Astrocyte of the spinal cord (primary cell): ENCODE results near the gene SHF.

Experiments used
- DNase-seq: peaks from one replicate; pipeline ENCODE4 v3.0.0; 2011; ENCODE audit warnings: low read depth, low spot score
- H3K4me3 ChIP-seq: 2 replicates; pipeline ENCODE4 v1.5.1; 2011; ENCODE audit warnings: low read depth, mild to moderate bottlenecking, low read length, moderate library complexity
- CTCF ChIP-seq: IDR thresholded peaks from 2 replicates; pipeline ENCODE4 v1.5.1; 2012; ENCODE audit warnings: low read depth, mild to moderate bottlenecking, low read length, inconsistent platforms
- in situ Hi-C: cut with HindIII; loops from 2 replicates; pipeline ENCODE4 v1.10.0; 2017; ENCODE audit warnings: low sequenced_read_pairs

SHF gene

GRCh38 chr15:45230245-45230965, 42.6 kb upstream of the SHF start:
- H3K4me3 ChIP-seq = no peak overlapping the region
- no peak for DNase-seq
- in situ Hi-C loops = no loop called here
- no peak for TF ChIP-seq CTCF

GRCh38 chr15:45228931-45229330, 41.2 kb upstream of the SHF start:
- no peak for TF ChIP-seq CTCF
- in situ Hi-C loops = no loop called here
- no peak for DNase-seq

GRCh38 chr15:45225506-45226273, 37.9 kb upstream of the SHF start:
- DNase-seq = no peak
- in situ Hi-C loops = no loop called here
- no peak overlapping the region for H3K4me3 ChIP-seq
- no peak for TF ChIP-seq CTCF

More at GRCh38 chr15:45228931-45229330, 41.2 kb upstream of the SHF start:
- no peak overlapping the region for H3K4me3 ChIP-seq

- no peak overlapping the region for H3K4me3 ChIP-seq
- no peak for TF ChIP-seq CTCF
- no peak for DNase-seq
- in situ Hi-C loops = no loop called here
Observed at GRCh38 chr15:45224621-45225217, 37.0 kb upstream of the SHF start.

GRCh38 chr15:45221967-45222366, 34.2 kb upstream of the SHF start:
- no peak for TF ChIP-seq CTCF
- no peak overlapping the region for H3K4me3 ChIP-seq
- in situ Hi-C loops = no loop called here
- DNase-seq = no peak

- H3K4me3 ChIP-seq = no peak overlapping the region
- in situ Hi-C loops = no loop called here
- no peak for DNase-seq
- no peak for TF ChIP-seq CTCF
Observed at GRCh38 chr15:45221053-45221599, 33.4 kb upstream of the SHF start.
